ENCODE results near the gene LCNL1. TPM values are rescaled to one million over a fixed set of nuclear protein-coding genes. Genes with fewer than 3 reads are reported as not detected.

LCNL1 gene
- total RNA-seq, 2 experiments from 2014 or later, result not detected

DNA sequence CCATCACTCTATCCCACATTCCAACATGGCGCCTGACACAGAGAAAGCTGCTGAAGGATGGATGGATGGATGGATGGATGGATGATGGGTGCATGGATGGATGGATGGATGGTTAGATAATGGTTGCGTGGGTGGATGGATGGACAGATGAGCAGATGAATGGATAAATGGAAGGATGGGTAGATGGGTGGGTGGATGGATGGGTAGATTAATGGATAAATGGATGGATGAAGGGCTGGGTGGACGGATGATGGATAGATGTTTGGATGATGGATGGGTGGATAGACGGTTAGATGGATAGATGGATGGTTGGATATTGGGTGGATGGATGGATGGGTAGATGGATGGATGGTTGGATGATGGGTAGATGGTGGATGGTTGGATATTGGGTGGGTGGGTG lies 26.2 kb upstream of the LCNL1 start:
- Mint-ChIP-seq H3K4me1 (ENCODE audit: low read depth) (peaks cover 8% of the 10 kb centered on the region), H3K36me3 (no peaks in the 10 kb centered on the region), H3K9me3 (peaks cover 4% of the 10 kb centered on the region), H3K27ac (no peak overlapping the region), H3K27me3 (no peaks in the 10 kb centered on the region), H3K4me3 (no peak overlapping the region)
- intact Hi-C loops (cut with micrococcal nuclease), result no loop called here
- ChIA-PET CTCF (no interaction called here), POLR2A (no interaction called here)
- no peak for DNase-seq

DNA sequence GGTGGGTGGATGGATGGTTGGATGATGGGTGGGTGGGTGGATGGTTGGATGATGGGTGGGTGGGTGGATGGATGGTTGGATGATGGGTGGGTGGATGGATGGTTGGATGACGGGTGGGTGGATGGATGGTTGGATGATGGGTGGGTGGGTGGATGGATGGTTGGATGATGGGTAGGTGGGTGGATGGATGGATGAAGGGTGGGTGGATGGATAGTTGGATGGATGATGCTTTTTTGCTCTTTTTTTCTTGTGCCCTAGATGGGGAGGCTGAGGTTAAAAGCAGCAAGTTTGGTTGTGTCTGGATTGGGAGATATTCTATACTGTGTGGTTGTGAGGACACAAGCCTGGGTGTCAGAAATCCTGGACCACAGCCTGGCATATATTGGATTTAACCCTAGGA lies 25.3 kb upstream of the LCNL1 start:
- Mint-ChIP-seq H3K36me3 (no peaks in the 10 kb centered on the region), H3K27ac (no peak overlapping the region), H3K4me1 (ENCODE audit: low read depth) (peaks cover 8% of the 10 kb centered on the region), H3K4me3 (no peak overlapping the region), H3K9me3 (peaks cover 4% of the 10 kb centered on the region), H3K27me3 (no peaks in the 10 kb centered on the region)
- ChIA-PET CTCF (no interaction called here), POLR2A (no interaction called here)
- no peak for DNase-seq
- intact Hi-C loops (cut with micrococcal nuclease), result no loop called here

DNA sequence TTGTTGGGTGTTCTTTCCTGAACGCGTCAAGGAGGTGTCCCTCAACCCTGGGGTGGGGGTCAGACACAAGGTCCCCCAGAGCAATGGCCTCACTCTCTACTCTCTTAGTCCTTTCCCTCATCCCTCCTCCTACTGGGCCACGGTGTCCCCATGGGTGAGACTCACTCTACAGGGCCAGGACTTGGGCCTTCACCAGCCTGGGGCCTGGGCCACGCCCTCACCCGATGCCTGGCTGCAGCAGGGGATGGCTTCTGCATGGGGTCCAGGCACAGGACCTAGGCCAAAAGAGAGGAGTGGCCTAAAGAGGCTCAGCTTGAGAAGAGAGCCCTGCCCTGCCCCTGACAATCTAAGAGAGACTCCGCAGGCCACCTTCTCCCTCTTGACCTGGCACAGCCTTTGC lies 24.9 kb upstream of the LCNL1 start:
- DNase-seq, result no peak
- CTCF ChIA-PET, result no interaction called here
- POLR2A ChIA-PET, result no interaction called here
- peaks cover 11% of the 10 kb centered on the region for H3K4me1 Mint-ChIP-seq (ENCODE audit: low read depth)
- peaks cover 4% of the 10 kb centered on the region for H3K9me3 Mint-ChIP-seq
- no peaks in the 10 kb centered on the region for H3K36me3 Mint-ChIP-seq
- intact Hi-C loops (cut with micrococcal nuclease), result no loop called here
- no peak overlapping the region for H3K27ac Mint-ChIP-seq
- no peaks in the 10 kb centered on the region for H3K27me3 Mint-ChIP-seq
- no peak overlapping the region for H3K4me3 Mint-ChIP-seq

DNA sequence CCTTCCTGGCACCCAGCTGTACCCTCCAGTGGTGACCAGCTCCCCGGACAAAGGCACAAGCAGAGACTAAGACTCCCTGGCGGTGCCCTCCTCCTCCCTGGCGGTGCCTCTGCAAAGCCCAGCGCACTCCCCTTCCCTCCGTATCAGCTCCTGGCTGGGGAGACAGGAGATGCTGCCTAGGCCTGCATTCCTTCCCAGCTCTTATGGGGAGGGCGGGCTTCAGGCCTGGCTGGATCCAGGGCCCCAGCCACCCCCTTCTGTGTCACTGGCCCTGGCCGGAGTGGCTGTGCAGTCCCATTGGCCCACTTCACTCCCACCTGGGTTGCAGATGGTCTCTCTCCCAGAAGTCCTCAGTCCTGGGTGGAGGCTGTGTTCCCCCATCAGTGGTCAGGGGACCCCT lies 24.3 kb upstream of the LCNL1 start:
- ChIA-PET CTCF (no interaction called here), POLR2A (no interaction called here)
- Mint-ChIP-seq H3K27ac (no peak overlapping the region), H3K4me1 (ENCODE audit: low read depth) (peaks cover 13% of the 10 kb centered on the region), H3K36me3 (no peaks in the 10 kb centered on the region), H3K4me3 (no peak overlapping the region), H3K27me3 (no peaks in the 10 kb centered on the region), H3K9me3 (peaks cover 4% of the 10 kb centered on the region)
- no peak for DNase-seq
- intact Hi-C loops (cut with micrococcal nuclease), result no loop called here

DNA sequence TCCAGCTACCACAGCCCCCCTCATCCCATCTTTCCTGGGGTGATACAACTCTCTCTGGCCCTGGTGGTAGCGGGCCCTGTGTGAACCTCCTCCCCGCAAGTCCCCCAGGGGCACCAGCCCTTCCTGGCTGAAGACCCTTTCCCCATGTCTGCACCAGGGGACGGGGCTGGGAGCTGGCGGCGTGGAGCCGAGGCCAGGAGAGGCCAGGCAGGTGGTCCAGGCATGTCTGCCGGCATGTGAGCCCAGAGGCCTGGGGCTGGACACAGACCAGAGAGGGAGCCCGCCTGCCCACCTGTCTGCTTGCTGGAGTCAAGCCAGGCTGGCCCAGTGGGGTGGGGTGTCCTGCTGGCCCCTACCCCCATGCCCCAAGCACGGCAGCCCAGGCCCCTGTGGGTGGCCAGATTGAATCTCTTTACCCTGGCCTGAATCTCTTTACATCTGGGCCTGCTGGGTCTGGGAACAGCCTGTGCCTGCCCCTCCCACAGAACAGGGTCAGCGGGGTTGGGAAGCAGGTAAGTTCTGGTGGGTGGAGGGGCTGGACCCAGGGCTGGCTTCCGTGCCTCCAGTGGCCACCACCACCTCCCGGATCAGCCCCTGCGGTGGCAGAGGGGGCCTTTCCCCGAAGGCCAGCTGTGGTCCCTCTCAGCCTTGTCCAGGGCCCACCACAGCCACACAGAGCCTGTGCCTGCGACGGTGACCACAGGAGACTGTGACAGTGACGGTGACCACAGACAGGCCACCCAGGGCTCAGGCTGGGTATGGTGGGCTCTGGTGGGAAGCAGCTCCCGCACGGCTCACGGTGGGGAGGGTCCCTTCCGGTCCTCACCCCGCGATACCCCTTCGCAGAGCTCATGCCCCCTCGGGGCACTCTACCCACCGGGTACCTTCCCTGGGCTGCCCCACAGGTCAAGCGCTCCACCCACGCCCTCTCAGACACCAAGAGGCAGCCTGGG lies 23.6 kb upstream of the LCNL1 start:
- DNase-seq, result no peak
- ChIA-PET CTCF (interaction anchor here (1.3 kb wide), 1 partner anchor 70 kb away, joined by 4 read pairs; no protein-coding TSS in a partner anchor), POLR2A (interaction anchor here (0.8 kb wide), 1 partner anchor 58 kb away, joined by 4 read pairs; no protein-coding TSS in a partner anchor)
- no peak overlapping the region for H3K27ac Mint-ChIP-seq
- H3K27me3 Mint-ChIP-seq, result no peaks in the 10 kb centered on the region
- H3K9me3 Mint-ChIP-seq, result peaks cover 4% of the 10 kb centered on the region
- no peak overlapping the region for H3K4me3 Mint-ChIP-seq
- H3K4me1 Mint-ChIP-seq (ENCODE audit: low read depth), result peaks cover 13% of the 10 kb centered on the region
- intact Hi-C loops (cut with micrococcal nuclease), result no loop called here
- H3K36me3 Mint-ChIP-seq, result no peaks in the 10 kb centered on the region

DNA sequence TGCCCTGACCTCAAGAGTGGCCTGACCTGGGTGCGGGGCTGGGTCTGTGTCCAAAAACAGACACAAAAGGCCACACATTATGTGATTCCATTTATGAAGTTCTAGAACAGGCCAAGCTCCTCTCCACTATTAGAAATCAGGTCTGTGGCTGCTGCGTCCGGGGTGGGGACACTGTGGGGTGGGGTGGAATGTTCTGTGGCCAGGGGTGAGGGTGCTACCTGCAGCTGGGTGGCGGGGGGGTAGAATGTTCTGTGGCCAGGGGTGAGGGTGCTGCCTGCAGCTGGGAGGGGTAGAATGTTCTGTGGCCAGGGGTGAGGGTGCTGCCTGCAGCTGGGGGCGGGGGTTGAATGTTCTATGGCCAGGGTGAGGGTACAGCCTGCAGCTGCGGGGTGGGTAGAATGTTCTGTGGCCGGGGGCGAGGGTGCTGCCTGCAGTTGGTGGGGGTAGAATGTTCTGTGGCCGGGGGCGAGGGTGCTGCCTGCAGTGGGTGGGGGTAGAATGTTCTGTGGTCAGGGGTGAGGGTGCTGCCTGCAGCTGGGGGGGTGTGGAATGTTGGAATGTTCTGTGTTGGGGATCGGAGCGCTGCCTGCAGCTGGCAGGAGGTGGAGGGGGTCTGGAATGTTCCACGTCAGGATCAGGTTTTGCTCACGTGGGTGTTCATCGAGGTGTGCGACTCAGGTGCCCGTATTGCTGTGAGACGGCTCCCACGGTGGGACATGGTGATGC lies 22.4 kb upstream of the LCNL1 start:
- H3K9me3 Mint-ChIP-seq, result peaks cover 4% of the 10 kb centered on the region
- POLR2A ChIA-PET, result interaction anchor here (0.6 to 0.8 kb wide), 3 partner anchors 11 to 59 kb away, joined by 3 to 4 read pairs (median 3); no protein-coding TSS in a partner anchor
- H3K27ac Mint-ChIP-seq, result no peak overlapping the region
- intact Hi-C loops (cut with micrococcal nuclease), result no loop called here
- no peaks in the 10 kb centered on the region for H3K36me3 Mint-ChIP-seq
- H3K27me3 Mint-ChIP-seq, result no peaks in the 10 kb centered on the region
- DNase-seq, result no peak
- peaks cover 24% of the 10 kb centered on the region for H3K4me1 Mint-ChIP-seq (ENCODE audit: low read depth)
- no peak overlapping the region for H3K4me3 Mint-ChIP-seq
- CTCF ChIA-PET, result interaction anchor here (1.3 kb wide), 2 partner anchors 69 to 75 kb away, joined by 3 to 4 read pairs; no protein-coding TSS in a partner anchor

DNA sequence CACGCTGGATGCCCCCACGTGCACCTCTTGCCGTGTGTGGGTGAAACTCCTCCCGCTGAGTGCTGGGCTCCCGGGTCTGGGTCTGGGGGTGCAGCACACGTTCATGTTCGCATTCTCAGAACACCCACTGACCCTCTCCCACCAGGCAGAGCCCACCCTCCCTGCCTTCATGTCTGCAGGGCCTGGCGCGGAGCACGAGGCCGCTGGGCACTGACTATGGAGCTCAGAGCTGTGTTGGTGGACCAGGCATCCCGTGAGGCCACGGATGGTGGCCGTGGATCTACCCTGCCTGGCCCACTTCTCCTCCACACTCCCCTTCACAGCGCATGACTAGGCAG lies 21.9 kb upstream of the LCNL1 start:
- Mint-ChIP-seq H3K9me3 (peaks cover 4% of the 10 kb centered on the region), H3K27ac (no peak overlapping the region), H3K4me1 (ENCODE audit: low read depth) (peaks cover 28% of the 10 kb centered on the region), H3K27me3 (no peaks in the 10 kb centered on the region), H3K36me3 (no peaks in the 10 kb centered on the region), H3K4me3 (no peak overlapping the region)
- CTCF ChIA-PET, result interaction anchor here (1.3 kb wide), 1 partner anchor 74 kb away, joined by 3 read pairs; no protein-coding TSS in a partner anchor
- POLR2A ChIA-PET, result interaction anchor here (1.2 kb wide), 1 partner anchor 13 kb away, joined by 3 read pairs; no protein-coding TSS in a partner anchor
- DNase-seq, result no peak
- intact Hi-C loops (cut with micrococcal nuclease), result no loop called here

DNA sequence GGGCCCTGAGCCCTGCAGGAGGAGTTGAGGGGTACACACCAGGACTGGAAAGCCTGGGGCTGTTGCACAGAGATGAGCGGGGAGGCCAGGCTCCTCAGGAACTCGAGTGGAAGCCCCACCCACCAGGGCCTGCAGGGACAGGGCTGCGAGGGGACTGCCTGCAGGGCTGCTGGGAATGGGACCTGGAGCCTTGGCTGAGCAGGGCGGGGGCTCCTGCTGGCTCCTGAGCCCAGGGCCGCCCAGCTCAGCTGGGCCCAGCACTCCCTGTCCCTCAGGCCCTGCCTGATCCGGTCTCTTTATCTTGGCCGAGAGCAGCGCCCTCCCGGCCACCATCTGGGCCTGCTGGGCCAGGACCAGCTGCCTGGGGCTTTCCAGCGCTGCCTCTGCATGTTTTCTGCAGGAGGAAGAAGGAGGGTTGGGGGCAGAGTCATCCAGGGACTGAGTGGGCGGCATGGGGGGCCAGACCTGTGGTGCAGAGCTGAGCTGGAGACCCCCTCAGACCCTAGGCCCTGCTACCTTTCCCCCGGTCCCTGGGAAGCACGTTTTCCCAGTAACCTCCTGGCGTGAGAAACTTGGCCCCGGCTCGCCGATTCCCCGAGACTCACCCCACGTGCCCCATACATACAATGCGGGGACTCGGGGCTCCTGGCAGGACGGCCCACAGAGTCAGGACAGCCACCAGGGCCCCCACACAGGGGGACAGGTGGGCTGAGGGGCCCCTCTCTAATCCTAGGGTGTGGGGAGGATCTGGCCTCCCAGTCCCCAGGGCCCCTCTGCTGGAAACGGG lies 21.3 kb upstream of the LCNL1 start:
- Mint-ChIP-seq H3K36me3 (no peaks in the 10 kb centered on the region), H3K4me3 (no peak overlapping the region), H3K9me3 (peaks cover 4% of the 10 kb centered on the region), H3K27ac (no peak overlapping the region), H3K27me3 (no peaks in the 10 kb centered on the region), H3K4me1 (ENCODE audit: low read depth) (peaks cover 31% of the 10 kb centered on the region)
- intact Hi-C loops (cut with micrococcal nuclease), result no loop called here
- ChIA-PET CTCF (interaction anchor here (1.3 kb wide), 1 partner anchor 74 kb away, joined by 3 read pairs; no protein-coding TSS in a partner anchor), POLR2A (interaction anchor here (1.2 kb wide), 1 partner anchor 13 kb away, joined by 3 read pairs; no protein-coding TSS in a partner anchor)
- DNase-seq, result no peak

DNA sequence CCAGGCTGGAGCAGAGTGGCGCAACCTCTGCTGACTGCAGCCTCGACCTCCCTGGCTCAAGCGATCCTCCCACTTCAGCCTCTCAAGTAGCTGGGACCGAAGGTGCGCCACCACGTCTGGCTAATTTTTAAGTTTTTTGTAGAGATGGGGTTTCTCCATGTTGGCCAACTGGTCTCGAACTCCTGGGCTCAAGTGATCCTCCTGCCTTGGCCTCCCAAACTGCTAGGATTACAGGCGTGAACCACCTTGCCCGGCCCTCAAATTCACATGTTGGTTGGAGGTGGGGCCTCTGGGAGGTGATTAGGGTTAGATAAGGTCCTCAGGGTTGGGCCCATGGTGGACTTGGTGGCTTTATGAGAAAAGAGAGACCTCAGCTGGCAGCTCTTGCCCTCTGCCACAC lies 20.6 kb upstream of the LCNL1 start:
- Mint-ChIP-seq H3K36me3 (no peaks in the 10 kb centered on the region), H3K4me3 (no peak overlapping the region), H3K9me3 (no peaks in the 10 kb centered on the region), H3K27ac (no peak overlapping the region), H3K4me1 (ENCODE audit: low read depth) (peaks cover 31% of the 10 kb centered on the region), H3K27me3 (no peaks in the 10 kb centered on the region)
- intact Hi-C loops (cut with micrococcal nuclease), result no loop called here
- no peak for DNase-seq
- POLR2A ChIA-PET, result interaction anchor here (1.2 kb wide), 1 partner anchor 12 kb away, joined by 3 read pairs; no protein-coding TSS in a partner anchor
- CTCF ChIA-PET, result no interaction called here

DNA sequence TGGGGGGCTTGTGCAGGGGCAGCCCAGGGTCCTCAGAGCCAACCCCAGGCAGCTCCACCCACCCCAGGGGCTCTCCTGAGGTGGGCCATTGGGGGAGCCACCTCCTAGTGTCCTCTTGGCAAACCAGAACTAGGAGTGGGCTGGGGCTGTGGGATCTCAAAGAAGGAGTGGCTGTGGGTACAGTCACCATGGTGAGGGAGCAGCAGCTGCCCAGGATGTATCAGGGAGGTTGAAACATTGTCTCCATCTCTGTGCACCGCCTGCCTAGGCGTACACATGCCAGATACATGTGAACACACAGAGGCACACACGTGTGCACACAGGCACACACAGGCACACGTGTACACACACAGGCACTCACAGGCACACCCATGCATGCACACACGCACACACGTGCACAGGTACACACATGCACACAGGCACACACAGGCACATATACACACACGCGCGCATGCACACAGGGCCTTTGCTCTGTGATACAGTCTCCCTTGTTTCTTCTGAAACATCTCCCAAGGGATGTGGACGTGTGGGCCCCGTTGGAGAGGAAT lies 20.0 kb upstream of the LCNL1 start:
- no peak overlapping the region for H3K27ac Mint-ChIP-seq
- peaks cover 31% of the 10 kb centered on the region for H3K4me1 Mint-ChIP-seq (ENCODE audit: low read depth)
- CTCF ChIA-PET, result no interaction called here
- POLR2A ChIA-PET, result no interaction called here
- no peak overlapping the region for H3K4me3 Mint-ChIP-seq
- intact Hi-C loops (cut with micrococcal nuclease), result no loop called here
- no peak for DNase-seq
- no peaks in the 10 kb centered on the region for H3K9me3 Mint-ChIP-seq
- no peaks in the 10 kb centered on the region for H3K27me3 Mint-ChIP-seq
- no peaks in the 10 kb centered on the region for H3K36me3 Mint-ChIP-seq

DNA sequence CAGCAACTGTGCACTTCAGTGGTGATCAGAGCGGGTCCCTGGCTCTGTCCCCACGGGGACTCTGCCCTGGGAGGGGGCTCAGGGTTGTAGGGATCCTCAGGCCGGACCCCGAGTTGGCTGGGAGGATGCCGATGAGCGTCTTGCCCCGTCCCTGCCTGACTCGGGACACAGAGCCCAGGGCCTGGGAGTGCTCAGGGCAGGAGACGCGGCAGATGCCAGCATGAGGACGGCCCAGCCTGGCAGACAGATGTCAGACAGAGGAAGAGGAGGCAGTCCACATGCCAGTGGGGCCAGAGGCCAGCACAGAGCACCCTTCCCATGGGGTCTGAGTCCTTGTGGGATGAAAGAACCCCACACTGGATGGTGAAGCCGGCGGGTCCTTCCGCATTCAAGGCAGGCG lies 19.5 kb upstream of the LCNL1 start:
- POLR2A ChIA-PET, result no interaction called here
- no peaks in the 10 kb centered on the region for H3K36me3 Mint-ChIP-seq
- H3K9me3 Mint-ChIP-seq, result no peaks in the 10 kb centered on the region
- no peak for DNase-seq
- peaks cover 31% of the 10 kb centered on the region for H3K4me1 Mint-ChIP-seq (ENCODE audit: low read depth)
- H3K4me3 Mint-ChIP-seq, result no peak overlapping the region
- H3K27ac Mint-ChIP-seq, result no peak overlapping the region
- CTCF ChIA-PET, result no interaction called here
- intact Hi-C loops (cut with micrococcal nuclease), result no loop called here
- no peaks in the 10 kb centered on the region for H3K27me3 Mint-ChIP-seq

Measured in activated CD4-positive, alpha-beta memory T cell treated with anti-CD3 and anti-CD28 coated beads for 36 hours (primary cell).